Osteoblast (primary cell): ENCODE measurements around the gene MIPOL1. TPM values are rescaled to one million over a fixed set of nuclear protein-coding genes. Genes with fewer than 3 reads are reported as not detected.

ENCODE experiments used
- DNase-seq: peaks from one replicate; pipeline ENCODE4 v3.0.0; 2011; ENCODE audit warnings: low spot score, mixed read lengths; ENCODE audit not compliant: insufficient read length; ENCODE audit errors: missing footprints
- H2AFZ ChIP-seq: 2 replicates; pipeline ENCODE4 v1.6.0; 2011; ENCODE audit warnings: mild to moderate bottlenecking, low read length
- H3K27ac ChIP-seq: 2 replicates; pipeline ENCODE4 v1.5.1; 2011; ENCODE audit warnings: mild to moderate bottlenecking, low read depth, low read length, moderate library complexity
- H3K27me3 ChIP-seq: 2 replicates; pipeline ENCODE4 v1.6.0; 2012; ENCODE audit warnings: mild to moderate bottlenecking, control low read depth, inconsistent platforms, low read length, moderate library complexity; ENCODE audit not compliant: insufficient read depth
- H3K36me3 ChIP-seq: 2 replicates; pipeline ENCODE4 v1.5.1; 2011; ENCODE audit warnings: mild to moderate bottlenecking, low read length, control low read depth, moderate library complexity; ENCODE audit not compliant: insufficient read depth
- H3K4me1 ChIP-seq: 2 replicates; pipeline ENCODE4 v1.5.1; 2011; ENCODE audit warnings: mild to moderate bottlenecking, low read length, control low read depth, moderate library complexity; ENCODE audit not compliant: insufficient read depth
- H3K4me2 ChIP-seq: 2 replicates; pipeline ENCODE4 v1.6.0; 2011; ENCODE audit warnings: mild to moderate bottlenecking, low read length; ENCODE audit not compliant: insufficient read depth
- H3K4me3 ChIP-seq: fragments of 200-600 bp; sonication (generic); 3 replicates; pipeline ENCODE4 v1.5.1; 2012; ENCODE audit warnings: mild to moderate bottlenecking, low read length, inconsistent platforms; ENCODE audit not compliant: insufficient read depth
- H3K79me2 ChIP-seq: 2 replicates; pipeline ENCODE4 v1.6.0; 2012; ENCODE audit warnings: mild to moderate bottlenecking, low read length, control low read depth, inconsistent platforms; ENCODE audit not compliant: insufficient read depth
- H3K9me3 ChIP-seq: 2 replicates; pipeline ENCODE4 v1.5.1; 2011; ENCODE audit warnings: low read depth, low read length, control low read depth
- H4K20me1 ChIP-seq: 2 replicates; pipeline ENCODE4 v1.6.0; 2012; ENCODE audit warnings: mild to moderate bottlenecking, low read length, control low read depth; ENCODE audit not compliant: insufficient read depth
- CTCF ChIP-seq: IDR thresholded peaks from 2 replicates; pipeline ENCODE4 v1.5.1; 2011; ENCODE audit warnings: mild to moderate bottlenecking, low read depth, low read length, moderate library complexity; ENCODE audit errors: extremely low read depth
- total RNA-seq: library from RNA; depleted of rRNA; stranded (reverse); fragments of >200 nt; gene quantifications from 2 replicates; pipeline ENCODE4 v1.2.3, GENCODE V29; 2012

Gene MIPOL1
- total RNA-seq, 1 donor = 9.0 TPM

DNA sequence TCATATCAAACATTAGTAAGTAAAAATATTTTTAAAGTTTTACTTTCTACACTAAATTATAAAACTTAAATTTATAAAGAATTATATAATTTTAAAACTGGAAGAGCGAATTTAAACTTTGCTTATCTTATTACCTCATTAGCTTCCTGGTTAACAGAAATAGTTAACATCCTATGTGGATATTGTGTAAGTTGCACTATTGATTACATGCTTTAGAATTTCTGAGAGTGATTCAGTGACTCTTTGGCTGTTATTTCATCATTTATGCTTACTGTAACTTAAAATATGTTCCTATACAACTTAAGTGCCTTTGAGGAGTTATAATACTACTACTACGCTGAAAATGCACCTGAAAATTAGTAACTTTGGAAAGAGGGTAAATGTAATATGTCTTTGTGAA lies 295.9 kb downstream of the MIPOL1 start:
- Histone ChIP-seq H3K9me3 (no peaks in the 10 kb centered on the region), H4K20me1 (no peaks in the 10 kb centered on the region), H3K4me2 (no peak overlapping the region), H3K27me3 (no peaks in the 10 kb centered on the region), H2AFZ (no peak overlapping the region), H3K4me1 (no peaks in the 10 kb centered on the region), H3K79me2 (no peaks in the 10 kb centered on the region), H3K4me3 (no peak overlapping the region), H3K36me3 (no peaks in the 10 kb centered on the region), H3K27ac (no peak overlapping the region)
- no peak for TF ChIP-seq CTCF
- no peak for DNase-seq

DNA sequence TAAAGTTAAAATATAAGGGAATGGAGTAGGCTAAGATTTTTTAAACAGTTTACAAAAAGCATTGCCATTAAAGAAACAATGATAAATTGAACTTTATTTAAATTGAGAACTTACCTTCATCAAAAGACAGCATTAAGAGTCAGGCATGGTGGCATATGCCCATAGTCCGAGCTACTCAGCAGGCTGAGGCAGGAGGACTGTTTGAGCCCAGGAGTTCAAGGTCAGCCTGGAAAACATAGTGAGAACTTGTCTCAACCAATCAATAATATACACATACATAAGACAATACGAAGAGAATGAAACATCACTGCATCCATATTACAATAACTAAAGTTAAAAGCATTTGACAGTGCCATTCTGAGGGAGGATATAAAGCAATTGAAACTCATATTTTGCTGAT lies 299.7 kb downstream of the MIPOL1 start:
- Histone ChIP-seq H3K27me3 (no peaks in the 10 kb centered on the region), H3K27ac (no peak overlapping the region), H3K36me3 (no peaks in the 10 kb centered on the region), H3K4me2 (no peak overlapping the region), H3K4me1 (no peaks in the 10 kb centered on the region), H3K4me3 (no peak overlapping the region), H2AFZ (no peak overlapping the region), H3K9me3 (no peaks in the 10 kb centered on the region), H3K79me2 (no peaks in the 10 kb centered on the region), H4K20me1 (no peaks in the 10 kb centered on the region)
- no peak for TF ChIP-seq CTCF
- DNase-seq = no peak

- no peak for TF ChIP-seq CTCF
- no peak overlapping the region for H2AFZ ChIP-seq
Observed at GRCh38 chr14:37501877-37502276, 304.1 kb downstream of the MIPOL1 start.

GRCh38 chr14:37508503-37508902 lies 310.8 kb downstream of the MIPOL1 start:
- no peaks in the 10 kb centered on the region for H3K36me3 ChIP-seq
- no peaks in the 10 kb centered on the region for H3K79me2 ChIP-seq
- no peak overlapping the region for H3K4me2 ChIP-seq
- DNase-seq = no peak
- no peaks in the 10 kb centered on the region for H4K20me1 ChIP-seq
- no peak overlapping the region for H3K4me3 ChIP-seq
- no peak overlapping the region for H3K27ac ChIP-seq
- TF ChIP-seq CTCF = no peak
- no peaks in the 10 kb centered on the region for H3K27me3 ChIP-seq
- no peak overlapping the region for H2AFZ ChIP-seq
- H3K9me3 ChIP-seq = no peaks in the 10 kb centered on the region
- H3K4me1 ChIP-seq = no peaks in the 10 kb centered on the region

More at GRCh38 chr14:37501877-37502276, 304.1 kb downstream of the MIPOL1 start:
- no peaks in the 10 kb centered on the region for H3K27me3 ChIP-seq
- H3K4me3 ChIP-seq = no peak overlapping the region
- no peaks in the 10 kb centered on the region for H4K20me1 ChIP-seq
- H3K36me3 ChIP-seq = no peaks in the 10 kb centered on the region
- no peaks in the 10 kb centered on the region for H3K4me1 ChIP-seq
- no peaks in the 10 kb centered on the region for H3K79me2 ChIP-seq
- H3K9me3 ChIP-seq = no peaks in the 10 kb centered on the region
- no peak overlapping the region for H3K27ac ChIP-seq
- no peak overlapping the region for H3K4me2 ChIP-seq
- DNase-seq = no peak
